Measurements from ENCODE around the gene KRTAP3-3. TPM values are rescaled to one million over a fixed set of nuclear protein-coding genes. Genes with fewer than 3 reads are reported as not detected.
"Not testable (repeated sequence)": the region's sequence is repeated elsewhere in the genome, so short reads cannot be mapped to it uniquely, and the experiment has no call there.

The KRTAP3-3 gene
- total RNA-seq = not detected

GRCh38 chr17:40993839-40994238 is at the start of gene KRTAP3-3:
TSS of gene KRTAP3-3 (minus strand) at chr17:40994164. CDS start at chr17:40994097, 67 bp downstream.
- TF ChIP-seq CTCF (IDR thresholded peaks at IDR 0.05) = no peak
- intact Hi-C loops (cut with DNase I) = no loop called here
- DNase-seq (ENCODE audit: low spot score in 2 of 2) = no peak
- Histone ChIP-seq H3K27ac (no peak within 1 kb of the TSS), H3K4me3 (no peak within 1 kb of the TSS), H3K4me1 (no peaks in the 10 kb centered on the region), H3K36me3 (no peaks in the 10 kb centered on the region), H3K27me3 (no peaks in the 10 kb centered on the region), H3K9me3 (no peaks in the 10 kb centered on the region)

- intact Hi-C loops (cut with DNase I) = no loop called here
- no peaks in the 10 kb centered on the region for H3K9me3 ChIP-seq
- no peak overlapping the region for H3K27ac ChIP-seq
- H3K4me1 ChIP-seq = no peaks in the 10 kb centered on the region
- no peak overlapping the region for H3K4me3 ChIP-seq
- no peak for TF ChIP-seq CTCF (IDR thresholded peaks at IDR 0.05)
- no peaks in the 10 kb centered on the region for H3K27me3 ChIP-seq
- H3K36me3 ChIP-seq = no peaks in the 10 kb centered on the region
- no peak for DNase-seq (ENCODE audit: low spot score in 2 of 2)
These were observed 49.0 kb upstream of the KRTAP3-3 start for GRCh38 chr17:41042953-41043352.

GRCh38 chr17:41040783-41041571 is 47.0 kb upstream of the KRTAP3-3 start, which contains the start of gene KRTAP1-1:
TSS of gene KRTAP1-1 (minus strand) at chr17:41041450. CDS start at chr17:41041397, 53 bp downstream.
- H3K4me3 ChIP-seq; H3K9me3 ChIP-seq; H3K36me3 ChIP-seq; H3K27me3 ChIP-seq; H3K4me1 ChIP-seq; intact Hi-C loops (cut with DNase I); DNase-seq (ENCODE audit: low spot score in 2 of 2); H3K27ac ChIP-seq: not testable (repeated sequence)

GRCh38 chr17:41037853-41038350 is 43.9 kb upstream of the KRTAP3-3 start:
- no peaks in the 10 kb centered on the region for H3K9me3 ChIP-seq
- no peak overlapping the region for H3K4me3 ChIP-seq

GRCh38 chr17:41034346-41034935 is 40.5 kb upstream of the KRTAP3-3 start, which contains the start of gene KRTAP1-3:
TSS of gene KRTAP1-3 (minus strand) at chr17:41034874. CDS start at chr17:41034821, 53 bp downstream.
- DNase-seq (ENCODE audit: low spot score in 2 of 2); H3K4me3 ChIP-seq; intact Hi-C loops (cut with DNase I); H3K9me3 ChIP-seq; H3K27me3 ChIP-seq; H3K27ac ChIP-seq; H3K36me3 ChIP-seq; H3K4me1 ChIP-seq: not testable (repeated sequence)

More at GRCh38 chr17:41037853-41038350, 43.9 kb upstream of the KRTAP3-3 start:
- intact Hi-C loops (cut with DNase I) = no loop called here
- no peak for TF ChIP-seq CTCF (IDR thresholded peaks at IDR 0.05)
- Histone ChIP-seq H3K4me1 (no peaks in the 10 kb centered on the region), H3K27me3 (no peaks in the 10 kb centered on the region), H3K36me3 (no peaks in the 10 kb centered on the region), H3K27ac (no peak overlapping the region)
- DNase-seq (ENCODE audit: low spot score in 2 of 2) = no peak

- TF ChIP-seq CTCF (IDR thresholded peaks at IDR 0.05) = no peak
- Histone ChIP-seq H3K9me3 (no peaks in the 10 kb centered on the region), H3K27ac (no peak within 1 kb of the TSS), H3K4me1 (no peaks in the 10 kb centered on the region), H3K27me3 (peaks cover 5% of the 10 kb centered on the region), H3K4me3 (no peak within 1 kb of the TSS), H3K36me3 (no peaks in the 10 kb centered on the region)
- no peak for DNase-seq (ENCODE audit: low spot score in 2 of 2)
- intact Hi-C loops (cut with DNase I) = no loop called here
These were observed 35.8 kb upstream of the KRTAP3-3 start, which contains the start of gene KRTAP1-4 for GRCh38 chr17:41029633-41030245. TSS of gene KRTAP1-4 (minus strand) at chr17:41030195. CDS start at chr17:41030078, 117 bp downstream.

Data from ascending aorta (tissue), 2 donors.